GM18499 (cell line): Measurements from ENCODE around the gene RRP12.
"Not testable (repeated sequence)": the region's sequence is repeated elsewhere in the genome, so short reads cannot be mapped to it uniquely, and the experiment has no call there.

ENCODE experiments used
- ATAC-seq: cut with Tn5 transposase; IDR thresholded peaks from one replicate; pipeline ENCODE4 v1.9.1; 2021; ENCODE audit warnings: moderate number of reproducible peaks; ENCODE audit not compliant: insufficient read depth, unreplicated experiment

Gene RRP12, protein sequence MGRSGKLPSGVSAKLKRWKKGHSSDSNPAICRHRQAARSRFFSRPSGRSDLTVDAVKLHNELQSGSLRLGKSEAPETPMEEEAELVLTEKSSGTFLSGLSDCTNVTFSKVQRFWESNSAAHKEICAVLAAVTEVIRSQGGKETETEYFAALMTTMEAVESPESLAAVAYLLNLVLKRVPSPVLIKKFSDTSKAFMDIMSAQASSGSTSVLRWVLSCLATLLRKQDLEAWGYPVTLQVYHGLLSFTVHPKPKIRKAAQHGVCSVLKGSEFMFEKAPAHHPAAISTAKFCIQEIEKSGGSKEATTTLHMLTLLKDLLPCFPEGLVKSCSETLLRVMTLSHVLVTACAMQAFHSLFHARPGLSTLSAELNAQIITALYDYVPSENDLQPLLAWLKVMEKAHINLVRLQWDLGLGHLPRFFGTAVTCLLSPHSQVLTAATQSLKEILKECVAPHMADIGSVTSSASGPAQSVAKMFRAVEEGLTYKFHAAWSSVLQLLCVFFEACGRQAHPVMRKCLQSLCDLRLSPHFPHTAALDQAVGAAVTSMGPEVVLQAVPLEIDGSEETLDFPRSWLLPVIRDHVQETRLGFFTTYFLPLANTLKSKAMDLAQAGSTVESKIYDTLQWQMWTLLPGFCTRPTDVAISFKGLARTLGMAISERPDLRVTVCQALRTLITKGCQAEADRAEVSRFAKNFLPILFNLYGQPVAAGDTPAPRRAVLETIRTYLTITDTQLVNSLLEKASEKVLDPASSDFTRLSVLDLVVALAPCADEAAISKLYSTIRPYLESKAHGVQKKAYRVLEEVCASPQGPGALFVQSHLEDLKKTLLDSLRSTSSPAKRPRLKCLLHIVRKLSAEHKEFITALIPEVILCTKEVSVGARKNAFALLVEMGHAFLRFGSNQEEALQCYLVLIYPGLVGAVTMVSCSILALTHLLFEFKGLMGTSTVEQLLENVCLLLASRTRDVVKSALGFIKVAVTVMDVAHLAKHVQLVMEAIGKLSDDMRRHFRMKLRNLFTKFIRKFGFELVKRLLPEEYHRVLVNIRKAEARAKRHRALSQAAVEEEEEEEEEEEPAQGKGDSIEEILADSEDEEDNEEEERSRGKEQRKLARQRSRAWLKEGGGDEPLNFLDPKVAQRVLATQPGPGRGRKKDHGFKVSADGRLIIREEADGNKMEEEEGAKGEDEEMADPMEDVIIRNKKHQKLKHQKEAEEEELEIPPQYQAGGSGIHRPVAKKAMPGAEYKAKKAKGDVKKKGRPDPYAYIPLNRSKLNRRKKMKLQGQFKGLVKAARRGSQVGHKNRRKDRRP (N-terminal part only)

DNA sequence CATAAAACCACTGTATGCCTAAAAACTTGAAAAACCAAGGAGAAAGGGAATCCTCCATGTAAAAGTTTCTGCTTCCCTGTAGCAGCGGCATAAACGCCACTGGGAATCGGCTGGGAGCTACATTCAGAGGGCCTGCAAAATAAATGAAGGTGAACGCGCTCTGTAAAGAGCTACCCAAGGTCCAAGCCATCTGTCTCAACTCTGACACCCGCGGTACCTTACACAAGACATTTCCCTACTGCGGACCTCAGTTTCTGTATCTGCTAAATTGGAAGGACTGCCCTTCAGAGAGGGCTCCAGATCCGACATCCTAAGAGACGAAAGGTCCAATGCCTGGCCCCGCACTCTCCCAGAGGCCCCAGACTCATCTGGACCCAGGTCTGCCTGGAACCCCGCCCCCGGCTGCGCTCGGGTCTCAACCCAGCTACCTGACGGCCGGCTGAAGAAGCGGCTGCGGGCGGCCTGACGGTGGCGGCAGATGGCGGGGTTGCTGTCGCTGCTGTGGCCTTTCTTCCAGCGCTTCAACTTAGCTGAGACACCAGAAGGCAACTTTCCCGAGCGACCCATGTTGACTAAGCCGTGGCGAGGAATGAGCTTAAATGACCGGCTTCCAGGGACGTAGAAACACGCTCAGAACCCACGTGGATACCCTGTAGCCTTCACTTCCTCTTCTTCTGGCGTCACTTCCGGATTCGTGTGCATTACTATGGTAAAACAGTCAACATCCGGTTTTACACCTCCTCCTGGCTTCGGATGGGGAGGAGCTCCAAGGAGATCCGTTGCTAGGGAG, at the start of gene RRP12:
RRP12 (minus strand) TSS at position 676 of the 790 bp plus-strand sequence; CDS start at position 567, 109 bp downstream.
- ATAC-seq = peak; percentile 75

DNA sequence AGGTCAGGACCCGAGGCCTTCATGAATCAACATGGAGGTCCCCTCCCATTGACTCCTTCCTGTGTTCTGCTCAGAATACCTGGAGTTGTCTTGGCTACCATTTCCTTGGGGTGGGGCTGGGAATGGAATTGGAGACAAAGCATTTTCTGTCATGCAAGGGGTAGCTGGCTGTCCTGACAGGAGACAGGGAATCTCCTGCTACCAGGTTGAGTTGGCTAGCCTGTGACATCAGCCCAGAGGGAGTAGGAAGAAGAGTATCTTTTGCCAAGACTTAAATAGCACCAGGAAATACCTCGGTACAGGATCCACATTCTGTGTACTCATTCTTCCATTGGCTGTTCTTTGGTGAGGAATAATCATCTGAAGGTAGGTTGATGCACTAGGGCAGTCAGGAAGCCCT, 49.7 kb upstream of the RRP12 start:
- ATAC-seq = no peak

DNA sequence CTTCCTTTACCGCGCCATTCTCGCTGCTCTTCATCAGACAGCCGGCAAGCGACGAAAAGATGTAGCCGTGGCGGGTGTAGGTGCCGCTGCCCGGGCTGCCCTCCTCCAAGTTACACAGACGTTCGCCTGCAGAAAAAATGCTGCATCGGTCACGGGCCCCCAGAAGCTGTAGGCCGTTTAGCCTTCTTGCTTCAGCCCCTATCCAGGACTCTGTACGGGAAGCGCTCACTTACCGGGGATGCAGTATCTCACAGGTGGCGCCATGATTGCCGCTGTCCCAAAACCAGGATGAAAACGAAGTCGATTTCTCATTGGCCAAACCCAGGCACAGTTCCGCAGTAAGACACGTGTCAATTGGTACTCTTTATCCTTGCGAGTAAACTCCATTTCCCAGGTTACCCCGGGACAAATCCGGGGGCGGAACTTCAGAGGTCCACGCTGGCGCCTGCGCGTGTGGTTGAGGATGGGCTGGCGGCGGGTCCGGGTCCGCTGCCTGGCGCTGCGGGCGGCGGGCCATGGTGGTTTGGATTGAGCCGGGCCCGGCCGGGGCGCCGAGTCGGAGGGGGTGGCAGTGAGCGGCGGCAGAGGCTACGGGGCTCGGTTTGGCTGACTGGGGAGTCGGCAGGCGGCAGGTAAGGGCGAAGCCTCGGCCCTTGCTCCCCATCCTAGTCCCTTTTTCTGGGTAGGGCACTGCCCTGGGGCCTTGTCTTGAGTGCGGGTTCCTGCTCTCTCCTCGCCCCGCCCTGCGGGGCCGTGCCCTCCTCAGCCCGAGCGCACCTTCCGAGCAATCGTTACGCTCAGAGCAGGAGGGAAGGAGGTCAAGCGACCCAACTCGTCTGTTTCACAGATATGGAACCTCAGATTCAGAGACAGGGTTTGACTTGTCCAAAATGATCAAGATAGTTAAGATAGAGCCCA, 44.8 kb upstream of the RRP12 start, which contains the start of the genes EXOSC1 and ZDHHC16:
EXOSC1 (minus strand) TSS at position 285 of the 918 bp plus-strand sequence; CDS start at position 264, 21 bp downstream.
ZDHHC16 (plus strand) TSS at position 454 of the 918 bp plus-strand sequence. CDS start 5,501 bp downstream, outside the sequence.
- peak; percentile 86 for ATAC-seq

DNA sequence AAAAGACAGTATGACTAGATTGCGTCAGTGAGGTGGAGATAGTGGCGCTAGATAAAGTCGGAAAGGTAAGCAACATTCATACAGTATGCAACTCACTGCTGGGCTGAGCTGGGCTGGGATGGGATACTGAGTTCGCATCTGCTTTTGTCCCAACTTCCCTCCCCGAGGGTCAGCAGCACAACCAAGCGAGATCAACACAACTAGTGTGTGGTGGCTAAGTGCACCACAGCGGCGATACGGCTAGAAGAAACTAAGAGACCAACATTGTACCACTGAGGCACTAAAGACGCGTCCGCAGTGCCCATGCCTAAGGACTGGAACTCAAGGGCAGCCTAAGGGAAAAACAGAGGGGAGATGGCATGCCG, 44.2 kb upstream of the RRP12 start:
- no peak for ATAC-seq

DNA sequence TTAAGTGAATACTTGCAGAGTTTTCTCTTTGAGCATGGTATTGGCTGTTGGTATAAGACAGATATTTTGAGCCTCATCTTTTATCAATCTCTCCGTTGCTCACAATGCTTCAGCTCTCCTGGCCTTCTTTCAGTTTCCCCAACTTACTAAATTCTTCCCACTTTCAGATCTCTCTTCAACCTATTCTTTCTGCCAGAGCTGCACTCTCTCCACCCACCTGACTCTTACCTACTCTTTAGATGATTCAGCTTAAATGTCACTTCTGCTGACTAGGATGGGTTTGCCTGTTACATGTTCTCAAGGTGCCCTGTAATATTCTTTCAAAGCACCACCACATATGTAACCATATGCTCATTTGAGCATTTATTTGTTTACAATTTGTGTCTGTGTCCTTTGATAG, 43.1 kb upstream of the RRP12 start:
- no peak for ATAC-seq

DNA sequence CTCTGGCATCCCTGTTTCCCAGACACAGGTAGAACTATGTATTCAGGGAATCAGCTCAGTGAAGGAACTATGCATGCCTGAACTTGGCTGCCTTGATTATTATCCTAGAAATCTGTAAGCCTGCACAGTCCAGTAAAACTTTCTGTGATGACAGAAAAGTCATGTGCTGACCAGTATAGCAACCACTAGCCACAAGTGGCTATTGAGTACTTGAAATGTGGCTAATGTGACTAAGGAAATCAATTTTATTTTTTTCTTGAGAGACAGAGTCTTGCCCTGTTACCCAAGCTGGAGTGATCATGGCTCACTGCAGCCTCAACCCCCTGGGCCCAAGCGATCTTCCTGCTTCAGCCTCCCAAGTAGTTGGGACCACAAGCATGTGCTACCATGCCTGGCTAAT, 41.1 kb upstream of the RRP12 start:
- no peak for ATAC-seq

DNA sequence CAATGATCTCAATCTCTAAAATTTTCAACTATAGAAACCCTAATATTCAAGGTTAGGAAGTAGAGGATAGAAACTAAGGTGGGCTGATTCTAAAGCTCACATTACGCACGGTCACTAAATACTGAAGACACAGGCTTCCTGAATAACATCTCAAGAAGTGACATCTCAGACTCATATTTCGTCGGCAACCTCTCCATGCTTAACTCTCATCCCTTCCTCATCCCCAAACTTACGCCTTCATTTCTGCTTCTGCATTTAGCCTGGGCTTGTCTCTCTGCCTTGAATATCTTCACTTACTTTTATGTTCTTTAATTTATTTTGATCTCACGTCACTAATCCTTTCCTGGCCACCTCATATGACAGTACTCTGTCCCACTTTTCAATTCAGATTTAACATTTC, 34.1 kb upstream of the RRP12 start:
- no peak for ATAC-seq

DNA sequence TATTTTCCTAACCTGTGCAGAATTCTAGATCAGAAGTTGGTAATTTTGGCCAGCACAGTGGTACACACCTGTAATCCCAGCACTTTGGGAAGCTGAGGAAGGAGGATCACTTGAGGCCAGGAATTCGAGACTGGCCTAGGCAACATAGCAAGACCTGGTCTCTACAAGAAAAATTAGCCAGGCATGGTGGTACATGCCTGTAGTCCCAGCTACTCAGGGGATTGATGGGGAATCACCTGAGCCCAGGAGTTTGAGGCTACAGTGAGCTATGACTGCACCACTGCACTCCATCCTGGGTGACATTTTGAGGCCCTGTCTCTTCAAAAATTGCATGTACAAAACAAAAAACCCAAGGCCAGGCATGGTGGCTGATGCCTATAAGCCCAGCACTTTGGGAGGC, 33.4 kb upstream of the RRP12 start:
- no peak for ATAC-seq

DNA sequence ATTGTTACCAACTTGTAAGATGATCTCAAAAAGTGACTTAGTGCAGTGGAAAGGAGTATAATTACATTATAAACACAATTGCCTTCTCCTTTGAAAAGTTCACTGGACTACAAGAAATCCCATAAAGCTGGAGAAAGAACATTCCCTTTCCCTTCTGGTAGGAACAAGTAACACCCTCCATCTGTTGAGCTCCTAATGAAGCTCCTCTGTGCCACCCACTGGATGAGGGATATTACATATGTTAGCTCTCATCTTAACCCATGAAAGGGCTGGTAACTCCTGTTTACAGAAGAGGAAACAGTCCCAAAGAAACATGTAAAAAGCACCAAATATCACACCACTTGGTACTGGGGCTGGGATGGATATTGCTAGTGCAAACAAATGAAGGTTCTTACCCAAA, 32.9 kb upstream of the RRP12 start:
- no peak for ATAC-seq

DNA sequence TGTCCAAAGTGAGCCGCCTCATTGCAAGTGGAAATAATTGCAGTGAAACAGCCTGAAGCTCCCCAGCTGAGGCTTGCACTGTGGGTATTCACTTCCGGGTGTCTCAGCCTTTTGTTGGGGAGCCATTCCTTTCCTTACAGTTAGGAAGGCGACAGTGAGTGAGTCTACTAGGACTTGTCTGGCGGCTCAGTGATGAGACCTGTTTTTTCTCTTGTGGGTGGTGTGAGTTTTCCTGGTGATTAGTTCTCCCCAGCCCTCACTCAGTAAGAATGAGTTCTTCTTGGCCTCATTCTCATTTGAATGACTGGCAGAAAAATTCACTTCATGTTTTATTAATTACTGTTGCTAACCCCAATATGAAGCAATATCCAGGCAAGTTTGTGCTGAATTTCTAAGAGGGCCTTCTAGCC, 27.4 kb upstream of the RRP12 start:
- no peak for ATAC-seq

DNA sequence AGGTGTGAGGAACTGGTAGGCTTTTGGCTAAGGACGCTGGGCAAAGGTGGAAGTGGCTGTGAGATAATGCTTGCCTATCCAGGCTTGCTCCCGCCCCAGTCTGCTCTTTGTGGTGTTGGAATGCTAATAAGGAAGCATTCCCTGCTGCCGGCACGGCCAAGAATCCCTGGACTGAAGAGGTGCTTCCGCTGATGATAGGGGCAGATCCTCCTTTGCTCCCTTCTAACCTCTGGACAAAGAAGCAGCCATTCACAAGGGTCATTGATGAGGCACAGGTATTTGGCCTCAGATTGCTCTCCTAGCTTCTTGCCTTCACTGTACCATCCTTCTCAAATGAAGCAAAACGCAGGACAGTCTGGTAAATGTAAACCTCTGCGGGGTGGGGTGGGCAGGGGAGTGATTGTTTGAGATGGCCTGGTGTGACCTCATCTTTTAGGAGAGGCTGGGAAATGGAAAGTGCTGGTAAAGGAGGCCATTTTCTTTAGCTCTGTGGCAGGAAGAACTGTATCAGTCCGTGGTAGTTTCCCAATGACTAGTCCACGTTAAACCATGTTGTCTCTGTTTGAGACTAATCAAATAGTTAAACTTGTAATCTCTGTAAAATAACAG, 26.5 kb upstream of the RRP12 start:
- ATAC-seq = no peak

DNA sequence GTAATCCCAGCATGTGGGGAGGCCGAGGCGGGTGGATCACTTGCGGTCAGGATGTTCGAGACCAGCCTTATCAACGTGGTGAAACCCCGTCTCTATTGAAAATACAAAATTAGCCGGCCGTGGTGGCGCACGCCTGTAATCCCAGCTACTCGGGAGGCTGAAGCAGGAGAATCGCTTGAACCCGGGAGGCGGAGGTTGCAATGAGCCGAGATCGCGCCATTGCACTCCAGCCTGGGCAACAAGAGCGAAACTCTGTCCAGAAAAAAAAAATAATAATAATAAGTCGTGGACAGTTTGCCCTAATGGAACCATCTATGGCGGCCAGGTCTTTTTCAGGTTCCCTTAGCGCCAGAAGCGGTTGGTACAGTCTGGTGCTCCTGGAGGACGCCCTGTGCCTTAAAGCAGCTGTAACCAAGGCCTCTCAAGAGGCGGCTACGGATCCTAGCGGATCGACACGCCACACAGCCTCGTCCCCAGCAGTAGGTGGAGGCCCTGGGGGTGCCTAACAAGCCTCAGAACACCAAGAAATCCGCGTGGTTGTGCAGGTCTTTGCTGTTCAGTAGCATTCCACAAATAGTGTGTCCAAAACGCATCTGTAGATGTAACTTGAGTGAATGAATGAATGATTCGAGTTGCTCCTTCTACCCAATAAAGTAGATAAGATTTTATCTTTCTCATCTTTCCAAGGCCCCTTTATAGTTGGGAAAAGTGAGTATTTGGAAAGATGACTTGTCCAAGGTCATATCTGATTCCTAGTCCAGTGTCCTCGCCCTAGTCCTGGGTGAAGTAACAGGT, 25.8 kb upstream of the RRP12 start:
- no peak for ATAC-seq

DNA sequence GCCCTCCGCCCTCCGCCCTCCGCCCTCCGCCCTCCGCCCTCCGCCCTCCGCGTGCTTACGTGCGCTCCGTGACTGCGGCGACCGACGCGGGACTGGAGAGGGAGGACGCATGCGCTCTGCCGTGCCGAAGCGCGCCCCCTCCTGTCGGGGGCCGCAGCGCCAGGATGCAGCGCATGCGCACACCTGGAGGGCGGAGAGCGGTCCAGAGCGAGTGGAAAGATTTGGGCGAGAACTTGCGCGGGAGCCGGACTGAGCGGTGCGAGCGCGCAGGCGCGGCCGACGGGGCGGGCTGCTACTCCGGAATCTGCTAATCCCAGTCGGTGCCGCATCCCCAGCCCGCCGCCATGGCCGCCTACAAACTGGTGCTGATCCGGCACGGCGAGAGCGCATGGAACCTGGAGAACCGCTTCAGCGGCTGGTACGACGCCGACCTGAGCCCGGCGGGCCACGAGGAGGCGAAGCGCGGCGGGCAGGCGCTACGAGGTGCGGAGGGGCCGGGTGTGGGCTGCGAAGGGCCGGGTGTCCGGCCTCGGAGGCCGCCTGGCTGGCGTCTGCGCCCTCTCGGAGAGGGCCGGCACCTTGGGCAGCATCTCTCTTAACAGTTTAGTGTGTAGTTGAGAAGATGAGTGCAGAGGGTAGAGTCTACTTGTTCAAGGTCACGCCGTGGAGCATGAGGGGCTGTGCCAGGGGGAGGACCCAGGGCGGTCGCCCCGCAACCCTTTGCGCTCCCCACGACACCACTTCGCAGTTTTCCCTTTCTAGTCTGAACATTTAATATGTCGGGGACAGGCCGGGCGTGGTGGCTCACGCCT, 25.0 kb upstream of the RRP12 start, which contains the start of gene PGAM1:
PGAM1 (plus strand) TSS at position 228 of the 812 bp plus-strand sequence; CDS start at position 345, 117 bp downstream.
- peak; percentile 72 for ATAC-seq

DNA sequence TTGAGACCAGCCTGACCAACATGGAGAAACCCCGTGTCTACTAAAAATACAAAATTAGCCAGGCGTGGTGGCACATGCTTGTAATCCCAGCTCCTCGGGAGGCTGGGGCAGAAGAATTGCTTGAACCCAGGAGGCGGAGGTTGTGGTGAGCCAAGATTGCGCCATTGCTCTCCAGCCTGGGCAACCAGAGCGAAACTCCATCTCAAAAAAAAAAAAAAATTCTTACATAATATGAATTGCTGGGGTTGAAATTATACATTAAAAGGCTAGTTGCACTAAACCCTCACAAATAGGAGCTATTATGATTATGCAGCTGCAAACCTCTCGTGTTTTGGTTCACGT, 22.6 kb upstream of the RRP12 start:
- not testable (repeated sequence) for ATAC-seq

DNA sequence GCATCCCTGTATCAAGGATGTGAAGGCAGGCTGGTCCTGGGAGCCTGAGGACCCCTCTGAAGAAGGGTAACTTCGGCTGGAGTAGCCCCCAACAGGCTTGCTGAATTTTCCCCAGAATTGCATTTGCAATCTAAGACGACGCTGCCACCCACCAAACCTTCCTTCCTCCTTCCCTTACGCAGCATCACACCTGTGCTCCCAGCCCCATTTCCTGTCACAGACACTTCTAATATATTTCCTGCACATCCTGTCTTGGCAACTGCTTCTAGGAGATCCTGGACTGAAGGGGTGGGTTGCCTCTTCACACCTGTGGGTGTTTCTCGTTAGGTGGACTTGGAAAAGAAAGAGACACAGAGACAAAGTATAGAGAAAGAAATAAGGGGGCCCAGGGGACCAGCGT, 15.4 kb upstream of the RRP12 start:
- no peak for ATAC-seq

DNA sequence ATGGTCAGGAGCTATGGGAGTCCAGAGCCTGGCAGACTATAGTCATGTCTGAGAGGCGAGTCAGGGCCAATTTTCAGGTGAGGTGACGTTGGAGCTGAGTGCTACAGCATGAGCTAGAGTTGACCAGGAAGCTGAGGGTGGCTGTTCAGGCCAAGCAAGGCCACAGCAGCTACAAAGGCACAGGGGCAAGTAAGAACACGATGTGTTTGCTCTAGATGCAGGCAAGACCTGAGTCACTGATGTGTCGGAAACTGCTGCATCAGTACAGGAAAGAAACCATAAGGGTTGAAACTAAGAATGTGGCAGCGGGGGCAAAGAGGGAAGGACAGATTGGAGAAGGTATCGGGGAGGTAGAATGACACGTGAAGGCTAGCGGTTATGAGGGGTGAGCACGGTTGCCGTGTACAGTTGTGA, 11.8 kb upstream of the RRP12 start:
- no peak for ATAC-seq
